K562 (cell line): ENCODE data around the gene CREB5. TPM values are rescaled to one million over a fixed set of nuclear protein-coding genes. Genes with fewer than 3 reads are reported as not detected.

Experiments
- ATAC-seq: fragments of 200-7000 bp; cut with Tn5 transposase; 3 replicates; pipeline ENCODE4 v1.9.1; 2020; ENCODE audit warnings: moderate library complexity
- BruUV-seq: library from RNA; stranded (reverse); fragments of 400-500 nt; replicated peaks from 2 replicates; lab custom pipeline; 2021; lab: Mats Ljungman, UMichigan
- CTCF ChIA-PET: fragments of 300-600 bp; formaldehyde crosslinking; extraction: SDS; loops from one replicate; lab custom pipeline; 2021; ENCODE audit warnings: low intra/inter-chr PET ratio; lab: Yijun Ruan, JAX
- POLR2A ChIA-PET: fragments of 300-600, 350-650 bp; sonication (Branson Sonifier 250); formaldehyde crosslinking; extraction: SDS; loops from one replicate; lab custom pipeline; 2021; ENCODE audit warnings: antibody characterized with exemption, inconsistent platforms; lab: Yijun Ruan, JAX
- DNase-seq, 4 experiments: peaks; one replicate each; pipeline versions ENCODE4 v3.0.0 to v3.0.0-alpha.2; 2011 to 2018; ENCODE audit warnings: low spot score in 3 of 4, mixed read lengths in 3 of 4; ENCODE audit errors: extremely low read depth in 1 of 4
- FAIRE-seq: peaks from 2 replicates; lab custom pipeline; 2011; peaks lifted over from hg19 to GRCh38; lab: Jason Lieb, UNC
- H2AFZ ChIP-seq: 2 replicates; pipeline ENCODE4 v1.6.0; 2011; ENCODE audit warnings: low read depth, low read length, control low read depth, inconsistent platforms
- H3K27ac ChIP-seq: fragments of 200-600 bp; 3 replicates; pipeline ENCODE4 v1.8.0; 2011; ENCODE audit warnings: low read depth, mild to moderate bottlenecking, control low read depth, inconsistent platforms, low read length, moderate library complexity, mixed read lengths; ENCODE audit errors: extremely low read depth
- H3K27me3 ChIP-seq, 2 experiments: fragments of 300-600 bp in 1 of 2; 2 replicates in 1 of 2; 3 replicates in 1 of 2; pipeline versions ENCODE4 v1.6.0 to v1.8.0; 2011; ENCODE audit warnings: inconsistent platforms in 2 of 2, low read length in 2 of 2, mild to moderate bottlenecking in 1 of 2, mixed read lengths in 1 of 2, moderate library complexity in 1 of 2; ENCODE audit not compliant: control insufficient read depth in 2 of 2, insufficient read depth in 2 of 2
- H3K36me3 ChIP-seq: fragments of 300-600 bp; 3 replicates; pipeline ENCODE4 v1.8.0; 2011; ENCODE audit warnings: mild to moderate bottlenecking, low read length, inconsistent platforms; ENCODE audit not compliant: control insufficient read depth, insufficient read depth
- H3K4me1 ChIP-seq, 2 experiments: fragments of 200-600 bp in 1 of 2; replicated peaks in 1 of 2; 2 replicates in 1 of 2; 3 replicates in 1 of 2; pipeline versions ENCODE4 v1.5.1 to v1.8.0; 2011; ENCODE audit warnings: inconsistent platforms in 2 of 2, low read length in 2 of 2, mild to moderate bottlenecking in 1 of 2, mixed read lengths in 1 of 2, moderate library complexity in 1 of 2; ENCODE audit not compliant: control insufficient read depth in 2 of 2, insufficient read depth in 2 of 2
- H3K4me2 ChIP-seq: 2 replicates; pipeline ENCODE4 v1.6.1; 2011; ENCODE audit warnings: low read length, control low read depth, inconsistent platforms, mixed read lengths; ENCODE audit not compliant: insufficient read depth
- H3K4me3 ChIP-seq: fragments of 200-600 bp; sonication (generic), shearing (Covaris generic); 2 replicates; pipeline ENCODE4 v1.5.1; 2016; ENCODE audit warnings: control low read depth, inconsistent platforms
- H3K79me2 ChIP-seq: fragments of 200-600 bp; 3 replicates; pipeline ENCODE4 v1.8.0; 2011; ENCODE audit warnings: low read length, inconsistent platforms; ENCODE audit not compliant: control insufficient read depth, insufficient read depth
- H3K9ac ChIP-seq, 2 experiments: 2 replicates each; pipeline versions ENCODE4 v1.6.0 to v1.6.1; 2011; ENCODE audit warnings: low read depth in 2 of 2, low read length in 2 of 2, control low read depth in 1 of 2, inconsistent platforms in 1 of 2, mild to moderate bottlenecking in 1 of 2, mixed read lengths in 1 of 2; ENCODE audit not compliant: insufficient read depth in 1 of 2
- H3K9me1 ChIP-seq: one replicate; pipeline ENCODE4 v1.6.0; 2011; ENCODE audit warnings: inconsistent platforms, mild to moderate bottlenecking, low read length, moderate library complexity; ENCODE audit not compliant: control insufficient read depth, insufficient read depth
- H3K9me3 ChIP-seq: replicated peaks from 2 replicates; pipeline ENCODE4 v1.5.1; 2011; ENCODE audit warnings: low read depth, low read length, inconsistent platforms; ENCODE audit not compliant: control insufficient read depth, insufficient read depth
- H4K20me1 ChIP-seq: replicated peaks from 2 replicates; pipeline ENCODE4 v1.6.1; 2011; ENCODE audit warnings: low read length, inconsistent platforms, mixed read lengths; ENCODE audit not compliant: control insufficient read depth, insufficient read depth
- BDP1 ChIP-seq: IDR thresholded peaks from 3 replicates; pipeline ENCODE4 v1.6.1; 2011; ENCODE audit not compliant: insufficient read length, insufficient read depth
- CREB3 ChIP-seq: fragments of 450-650 bp; conservative IDR thresholded peaks from 2 replicates; pipeline ENCODE4 v1.6.1; 2016; ENCODE audit warnings: missing genetic modification characterization, low read depth, mild to moderate bottlenecking, missing compliant biosample characterization, moderate library complexity
- POLR2G ChIP-seq: fragments of 200-400 bp; formaldehyde crosslinking; IDR thresholded peaks from 2 replicates; pipeline ENCODE4 v1.6.1; 2017; ENCODE audit warnings: low read depth, mild to moderate bottlenecking, antibody characterized with exemption, low read length, moderate library complexity
- SOX6 ChIP-seq: fragments of 450-650 bp; IDR thresholded peaks from 2 replicates; pipeline ENCODE4 v1.6.1; 2014; ENCODE audit warnings: mild to moderate bottlenecking
- SRSF1 ChIP-seq: fragments of 200-400 bp; formaldehyde crosslinking; IDR thresholded peaks from 2 replicates; pipeline ENCODE4 v1.6.1; 2017; ENCODE audit warnings: mild to moderate bottlenecking, low read depth, low read length, moderate library complexity
- TBL1XR1 ChIP-seq, 2 experiments: IDR thresholded peaks; 2 replicates each; pipeline ENCODE4 v1.6.1; 2012; ENCODE audit warnings: improper control_type of control experiment in 2 of 2, low read length in 2 of 2, mild to moderate bottlenecking in 1 of 2
- TEAD1 ChIP-seq, 2 experiments: fragments of 450-650 bp in 1 of 2; sonication (generic) in 1 of 2; formaldehyde crosslinking; IDR thresholded peaks; 2 replicates each; pipeline versions ENCODE4 v1.4.0 to v1.8.0; 2020 to 2022; ENCODE audit warnings: mild to moderate bottlenecking in 2 of 2, missing genetic modification reagents in 1 of 2
- TGIF2 ChIP-seq: sonication (generic); formaldehyde crosslinking; IDR thresholded peaks from 2 replicates; pipeline ENCODE4 v1.8.1; 2022; ENCODE audit warnings: mild to moderate bottlenecking, missing genetic modification reagents, moderate library complexity
- ZNF224 ChIP-seq: sonication (generic); formaldehyde crosslinking; IDR thresholded peaks from 2 replicates; pipeline ENCODE4 v1.8.0; 2022; ENCODE audit warnings: mild to moderate bottlenecking, missing genetic modification reagents
- ZNF586 ChIP-seq: fragments of 450-650 bp; formaldehyde crosslinking; conservative IDR thresholded peaks from 2 replicates; pipeline ENCODE4 v1.4.0; 2020; ENCODE audit warnings: mild to moderate bottlenecking, moderate library complexity
- ZNF778 ChIP-seq: fragments of 450-650 bp; formaldehyde crosslinking; IDR thresholded peaks from 2 replicates; pipeline ENCODE4 v1.4.0; 2020; ENCODE audit warnings: mild to moderate bottlenecking, moderate library complexity
- WGBS: fragments of 100-300 bp; shearing (Covaris generic); methylation state at CpG from one replicate; pipeline ENCODE4 v1.1.6; 2016; ENCODE audit warnings: low coverage, mixed read lengths; ENCODE audit not compliant: insufficient coverage; ENCODE audit errors: missing lambda C conversion rate; 5-methylcytosine and 5-hydroxymethylcytosine counted together
- in situ Hi-C: fragments of 300-500 bp; cut with MboI; formaldehyde crosslinking; loops from 4 replicates; pipeline ENCODE4 v1.15.0; 2018; ENCODE audit warnings: inconsistent platforms, mixed read lengths
- intact Hi-C: fragments of 100-400 bp; cut with micrococcal nuclease; formaldehyde crosslinking; loops from 2 replicates; pipeline ENCODE4 v1.14.2; 2022
- polyA plus RNA-seq, 8 experiments: library from polyadenylated mRNA; depleted of rRNA in 4 of 8; stranded (reverse) in 5 of 8; unstranded in 3 of 8; fragments of >200 nt; fragmentation: Nextera tagmentation in 2 of 8; fragmentation: Illumina TruSeq in 1 of 8; extraction: Ambion mirVana in 2 of 8; extraction: Trizol in 1 of 8; gene quantifications; 2 replicates each; pipeline versions ENCODE4 v1.2.1 to v1.2.3, GENCODE V29; 2011 to 2014; ENCODE audit warnings: inconsistent platforms in 1 of 8, missing spikeins in 1 of 8
- total RNA-seq, 7 experiments: library from RNA; depleted of rRNA in 6 of 7; stranded (reverse); fragments of >200 nt in 6 of 7; fragmentation: Illumina TruSeq in 2 of 7; extraction: Trizol in 2 of 7; gene quantifications; 2 replicates each; pipeline versions ENCODE4 v1.2.1 to v1.2.3, GENCODE V29; 2011 to 2021; ENCODE audit warnings: low replicate concordance in 1 of 7
- TF ChIP-seq, protein P1 (sequence below), 2 experiments: IDR thresholded peaks; 2 replicates each; pipeline ENCODE4 v1.6.1; 2011; ENCODE audit warnings: borderline replicate concordance in 1 of 2, control low read depth in 1 of 2, low read depth in 1 of 2, low read length in 1 of 2, mild to moderate bottlenecking in 1 of 2, mixed read lengths in 1 of 2, moderate library complexity in 1 of 2; ENCODE audit not compliant: insufficient read depth in 1 of 2, insufficient read length in 1 of 2, poor library complexity in 1 of 2, severe bottlenecking in 1 of 2; ENCODE audit errors: extremely low read depth in 1 of 2
- TF ChIP-seq, protein P2 (sequence below): fragments of 450-650 bp; IDR thresholded peaks from 2 replicates; pipeline ENCODE4 v1.6.1; 2014; ENCODE audit warnings: low read depth, mild to moderate bottlenecking, moderate library complexity, borderline replicate concordance

The CREB5 gene
- total and polyA plus RNA-seq, 9 of the 15 experiments (the other 6 are each of a cell fraction or from before 2014, with no cell fraction given): 0.33 to 6.4 (median 1.8) TPM

- DNase-seq: no peak
- H3K9me1 ChIP-seq: no peaks in the 10 kb centered on the region
- no peak overlapping the region for H3K9ac ChIP-seq
- H3K27ac ChIP-seq: no peak overlapping the region
- no peak for TF ChIP-seq ZNF224 (CRISPR knock-in tag)
- no peak for TF ChIP-seq CREB3
- no peak for TF ChIP-seq SOX6
- TF ChIP-seq TEAD1 (CRISPR knock-in tag; IDR thresholded peaks at IDR 0.05): no peak
- no peak for TF ChIP-seq SRSF1
- no peak for TF ChIP-seq ZNF778 (CRISPR knock-in tag)
- TF ChIP-seq, protein P1, sequence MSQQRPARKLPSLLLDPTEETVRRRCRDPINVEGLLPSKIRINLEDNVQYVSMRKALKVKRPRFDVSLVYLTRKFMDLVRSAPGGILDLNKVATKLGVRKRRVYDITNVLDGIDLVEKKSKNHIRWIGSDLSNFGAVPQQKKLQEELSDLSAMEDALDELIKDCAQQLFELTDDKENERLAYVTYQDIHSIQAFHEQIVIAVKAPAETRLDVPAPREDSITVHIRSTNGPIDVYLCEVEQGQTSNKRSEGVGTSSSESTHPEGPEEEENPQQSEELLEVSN (IDR thresholded peaks at IDR 0.05; ENCODE audit: borderline replicate concordance in 1 of 2, extremely low read depth in 1 of 2, insufficient read depth in 1 of 2, insufficient read length in 1 of 2, low read depth in 1 of 2, low read length in 1 of 2, poor library complexity in 1 of 2, severe bottlenecking in 1 of 2): no peak
- no peak for TF ChIP-seq TGIF2 (CRISPR knock-in tag)
- TF ChIP-seq, protein P2, sequence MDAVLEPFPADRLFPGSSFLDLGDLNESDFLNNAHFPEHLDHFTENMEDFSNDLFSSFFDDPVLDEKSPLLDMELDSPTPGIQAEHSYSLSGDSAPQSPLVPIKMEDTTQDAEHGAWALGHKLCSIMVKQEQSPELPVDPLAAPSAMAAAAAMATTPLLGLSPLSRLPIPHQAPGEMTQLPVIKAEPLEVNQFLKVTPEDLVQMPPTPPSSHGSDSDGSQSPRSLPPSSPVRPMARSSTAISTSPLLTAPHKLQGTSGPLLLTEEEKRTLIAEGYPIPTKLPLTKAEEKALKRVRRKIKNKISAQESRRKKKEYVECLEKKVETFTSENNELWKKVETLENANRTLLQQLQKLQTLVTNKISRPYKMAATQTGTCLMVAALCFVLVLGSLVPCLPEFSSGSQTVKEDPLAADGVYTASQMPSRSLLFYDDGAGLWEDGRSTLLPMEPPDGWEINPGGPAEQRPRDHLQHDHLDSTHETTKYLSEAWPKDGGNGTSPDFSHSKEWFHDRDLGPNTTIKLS: no peak
- no peak for TF ChIP-seq POLR2G
- TF ChIP-seq TBL1XR1 (IDR thresholded peaks at IDR 0.05; ENCODE audit: low read length in 2 of 2): no peak
- no peak for TF ChIP-seq BDP1
- no peak for TF ChIP-seq ZNF586
- ChIA-PET CTCF (no interaction called here), POLR2A (no interaction called here)
- no peak for FAIRE-seq
- in situ Hi-C loops: no loop called here
- H3K27me3 ChIP-seq: 0 out of 5 replicates have a peak, but pooled peaks cover 0 to 4% of the 10 kb centered on the region in 2 experiments
- H3K9me3 ChIP-seq: no peaks in the 10 kb centered on the region
- no TSS peak for BruUV-seq
- no peak overlapping the region for H2AFZ ChIP-seq
- H3K4me1 ChIP-seq: no peaks in the 10 kb centered on the region
- no peaks in the 10 kb centered on the region for H3K36me3 ChIP-seq
- H3K4me3 ChIP-seq: no peak overlapping the region
- no peak overlapping the region for H3K4me2 ChIP-seq
- intact Hi-C loops: no loop called here
- H3K79me2 ChIP-seq: no peaks in the 10 kb centered on the region
- 12% methylated on average over 2 of the region's 2 CpGs for WGBS
- H4K20me1 ChIP-seq: no peaks in the 10 kb centered on the region
- no peak for ATAC-seq
Measured at GRCh38 chr7:28666154-28666553, 253.8 kb downstream of the CREB5 start.
